H1 (cell line): ENCODE measurements around the gene SCAPER. TPM values are rescaled to one million over a fixed set of nuclear protein-coding genes. Genes with fewer than 3 reads are reported as not detected.
"Not testable (repeated sequence)": the region's sequence is repeated elsewhere in the genome, so short reads cannot be mapped to it uniquely, and the experiment has no call there.

ENCODE experiments used
- CTCF ChIA-PET: fragments of 300-600 bp; sonication (Branson Sonifier 250); formaldehyde crosslinking; loops from one replicate; lab custom pipeline; 2021; ENCODE audit not compliant: partially characterized antibody; lab: Charles Lee
- POLR2A ChIA-PET: fragments of 300-600 bp; sonication (Branson Sonifier 250); formaldehyde crosslinking; loops from one replicate; lab custom pipeline; 2021; ENCODE audit warnings: inconsistent platforms; ENCODE audit not compliant: partially characterized antibody; lab: Charles Lee
- DNase-seq, 2 experiments: peaks; one replicate each; pipeline versions ENCODE4 v3.0.0 to v3.0.0-alpha.2; 2010 to 2022; ENCODE audit warnings: low spot score in 2 of 2, low read depth in 1 of 2, mixed read lengths in 1 of 2
- FAIRE-seq: peaks from 2 replicates; lab custom pipeline; 2011; peaks lifted over from hg19 to GRCh38; lab: Jason Lieb, UNC
- H2AFZ ChIP-seq: 2 replicates; pipeline ENCODE4 v1.8.1; 2012; ENCODE audit warnings: low read length, inconsistent platforms
- H2AK5ac ChIP-seq: 2 replicates; pipeline ENCODE4 v1.6.1; 2013; ENCODE audit warnings: low read depth, low read length
- H2BK120ac ChIP-seq: replicated peaks from 2 replicates; pipeline ENCODE3; 2013; ENCODE audit warnings: low read depth, low read length, inconsistent platforms
- H2BK12ac ChIP-seq: 2 replicates; pipeline ENCODE4 v1.6.1; 2013; ENCODE audit warnings: low read depth, low read length
- H2BK15ac ChIP-seq: 2 replicates; pipeline ENCODE4 v1.6.1; 2013; ENCODE audit warnings: low read length
- H2BK20ac ChIP-seq: 2 replicates; pipeline ENCODE4 v1.6.1; 2013; ENCODE audit warnings: low read length
- H2BK5ac ChIP-seq: 2 replicates; pipeline ENCODE4 v1.6.1; 2013; ENCODE audit warnings: low read depth, low read length
- H3K14ac ChIP-seq: 2 replicates; pipeline ENCODE4 v1.6.1; 2013; ENCODE audit warnings: inconsistent platforms; ENCODE audit not compliant: insufficient read length
- H3K18ac ChIP-seq: 2 replicates; pipeline ENCODE4 v1.6.1; 2013; ENCODE audit warnings: low read length; ENCODE audit errors: extremely low read depth
- H3K23ac ChIP-seq: 2 replicates; pipeline ENCODE4 v1.6.1; 2013; ENCODE audit warnings: inconsistent platforms; ENCODE audit not compliant: insufficient read length
- H3K23me2 ChIP-seq: 2 replicates; pipeline ENCODE4 v1.6.1; 2013; ENCODE audit warnings: low read depth, low read length
- H3K27ac ChIP-seq: 2 replicates; pipeline ENCODE4 v1.6.1; 2011; ENCODE audit warnings: low read depth, low read length, inconsistent platforms
- H3K27me3 ChIP-seq, 4 experiments: replicated peaks in 1 of 4; 1 replicate in 1 of 4; 2 replicates in 3 of 4; pipeline versions ENCODE4 v1.6.1 to v1.8.1; 2011 to 2013; ENCODE audit warnings: low read length in 3 of 4, mild to moderate bottlenecking in 3 of 4, inconsistent platforms in 2 of 4, mixed read lengths in 2 of 4, moderate library complexity in 1 of 4; ENCODE audit not compliant: control insufficient read depth in 3 of 4, insufficient read depth in 3 of 4; ENCODE audit errors: extremely low read depth in 1 of 4
- H3K36me3 ChIP-seq, 4 experiments: 2 replicates each; pipeline versions ENCODE4 v1.6.1 to v1.8.1; 2011 to 2013; ENCODE audit warnings: mild to moderate bottlenecking in 4 of 4, low read length in 3 of 4, moderate library complexity in 2 of 4, control low read depth in 1 of 4, inconsistent platforms in 1 of 4; ENCODE audit not compliant: insufficient read depth in 4 of 4, control insufficient read depth in 2 of 4
- H3K4ac ChIP-seq: replicated peaks from 2 replicates; pipeline ENCODE3; 2013; ENCODE audit warnings: low read length, low read depth, mixed read lengths, inconsistent platforms; ENCODE audit not compliant: insufficient read length
- H3K4me1 ChIP-seq, 4 experiments: replicated peaks in 1 of 4; 1 replicate in 1 of 4; 2 replicates in 3 of 4; pipeline versions ENCODE4 v1.6.1 to v1.8.1; 2011 to 2013; ENCODE audit warnings: low read length in 3 of 4, inconsistent platforms in 2 of 4, mixed read lengths in 1 of 4; ENCODE audit not compliant: insufficient read depth in 4 of 4, control insufficient read depth in 3 of 4
- H3K4me2 ChIP-seq, 2 experiments: 2 replicates each; pipeline versions ENCODE4 v1.6.1 to v1.8.1; 2011 to 2013; ENCODE audit warnings: low read depth in 2 of 2, low read length in 2 of 2, control low read depth in 1 of 2, inconsistent platforms in 1 of 2, mild to moderate bottlenecking in 1 of 2; ENCODE audit not compliant: insufficient read depth in 1 of 2
- H3K4me3 ChIP-seq, 4 experiments: fragments of 200-600, 300-600 bp in 1 of 4; sonication (generic), shearing (Covaris generic), sonication (Bioruptor Twin) in 1 of 4; 2 replicates each; pipeline versions ENCODE4 v1.5.1 to v1.8.1; 2011 to 2016; ENCODE audit warnings: low read length in 4 of 4, low read depth in 3 of 4, control low read depth in 2 of 4, inconsistent platforms in 2 of 4, mild to moderate bottlenecking in 2 of 4, mixed read lengths in 1 of 4, moderate library complexity in 1 of 4; ENCODE audit not compliant: insufficient read depth in 2 of 4; ENCODE audit errors: extremely low read depth in 1 of 4
- H3K56ac ChIP-seq: replicated peaks from 2 replicates; pipeline ENCODE3; 2013; ENCODE audit warnings: low read depth, mild to moderate bottlenecking, mixed read lengths, low read length, inconsistent platforms; ENCODE audit not compliant: insufficient read length
- H3K79me1 ChIP-seq: 2 replicates; pipeline ENCODE4 v1.6.1; 2013; ENCODE audit warnings: low read depth, low read length, control low read depth
- H3K79me2 ChIP-seq, 2 experiments: 2 replicates each; pipeline versions ENCODE4 v1.6.1 to v1.8.1; 2012 to 2013; ENCODE audit warnings: low read length in 2 of 2, mild to moderate bottlenecking in 2 of 2, inconsistent platforms in 1 of 2; ENCODE audit not compliant: insufficient read depth in 2 of 2, control insufficient read depth in 1 of 2
- H3K9ac ChIP-seq, 4 experiments: replicated peaks in 1 of 4; 1 replicate in 1 of 4; 2 replicates in 3 of 4; pipeline versions ENCODE4 v1.6.1 to v1.8.1; 2011 to 2013; ENCODE audit warnings: low read depth in 3 of 4, low read length in 3 of 4, control low read depth in 2 of 4, mild to moderate bottlenecking in 2 of 4, moderate library complexity in 2 of 4, inconsistent platforms in 1 of 4; ENCODE audit errors: extremely low read depth in 1 of 4
- H3K9me3 ChIP-seq, 2 experiments: 2 replicates each; pipeline versions ENCODE4 v1.6.1 to v1.8.1; 2012 to 2013; ENCODE audit warnings: mild to moderate bottlenecking in 2 of 2, moderate library complexity in 2 of 2, control low read depth in 1 of 2, inconsistent platforms in 1 of 2, low read depth in 1 of 2, low read length in 1 of 2, mixed read lengths in 1 of 2; ENCODE audit not compliant: insufficient read depth in 2 of 2
- H4K20me1 ChIP-seq, 2 experiments: replicated peaks in 1 of 2; 2 replicates each; pipeline versions ENCODE3 to v1.8.1; 2011 to 2013; ENCODE audit warnings: inconsistent platforms in 2 of 2, low read length in 2 of 2, mild to moderate bottlenecking in 1 of 2; ENCODE audit not compliant: insufficient read depth in 2 of 2, control insufficient read depth in 1 of 2
- H4K5ac ChIP-seq: 2 replicates; pipeline ENCODE4 v1.6.1; 2013; ENCODE audit warnings: low read length, low read depth, mixed read lengths, inconsistent platforms; ENCODE audit not compliant: insufficient read length
- H4K8ac ChIP-seq: 2 replicates; pipeline ENCODE4 v1.8.0; 2013; ENCODE audit warnings: mild to moderate bottlenecking, moderate library complexity, low read length, inconsistent platforms; ENCODE audit not compliant: insufficient read depth; ENCODE audit errors: extremely low read depth
- H4K91ac ChIP-seq: replicated peaks from 2 replicates; pipeline ENCODE3; 2013; ENCODE audit warnings: low read length, mixed read lengths, inconsistent platforms; ENCODE audit not compliant: insufficient read length
- WGBS, 2 experiments: shearing (Covaris generic) in 1 of 2; methylation state at CpG; one replicate each; pipeline versions ENCODE4 v1.1.6 to v1.1.7; 2013 to 2015; ENCODE audit warnings: low lambda C conversion rate in 2 of 2, mixed read lengths in 2 of 2, inconsistent platforms in 1 of 2, low coverage in 1 of 2, missing lambda C conversion rate in 1 of 2; ENCODE audit not compliant: insufficient replicate concordance in 2 of 2, insufficient coverage in 1 of 2, insufficient read length in 1 of 2; ENCODE audit errors: extremely low coverage in 1 of 2, missing lambda C conversion rate in 1 of 2; 5-methylcytosine and 5-hydroxymethylcytosine counted together
- polyA plus RNA-seq, 7 experiments: library from polyadenylated mRNA; depleted of rRNA in 3 of 7; stranded (reverse) in 5 of 7; unstranded in 2 of 7; fragments of >200 nt in 5 of 7; fragments of 200-250 nt in 2 of 7; gene quantifications; 1 replicate in 5 of 7; 2 replicates in 1 of 7; 4 replicates in 1 of 7; pipeline versions ENCODE4 v1.2.1 to v1.2.3, GENCODE V29; 2011 to 2013; ENCODE audit warnings: missing spikeins in 2 of 7, mixed read lengths in 2 of 7
- total RNA-seq: library from RNA; stranded (reverse); fragmentation: NEBNext Ultra II Directional; extraction: Animal tissue kit (Norgen Biotek cat#: 25700); gene quantifications from 2 replicates; pipeline ENCODE4 v1.2.1, GENCODE V29; 2021

The SCAPER gene
- total and polyA plus RNA-seq, 2 of the 8 experiments (the other 6 are each of a cell fraction or from before 2014, with no cell fraction given), result 1.6 to 6.8 TPM

DNA sequence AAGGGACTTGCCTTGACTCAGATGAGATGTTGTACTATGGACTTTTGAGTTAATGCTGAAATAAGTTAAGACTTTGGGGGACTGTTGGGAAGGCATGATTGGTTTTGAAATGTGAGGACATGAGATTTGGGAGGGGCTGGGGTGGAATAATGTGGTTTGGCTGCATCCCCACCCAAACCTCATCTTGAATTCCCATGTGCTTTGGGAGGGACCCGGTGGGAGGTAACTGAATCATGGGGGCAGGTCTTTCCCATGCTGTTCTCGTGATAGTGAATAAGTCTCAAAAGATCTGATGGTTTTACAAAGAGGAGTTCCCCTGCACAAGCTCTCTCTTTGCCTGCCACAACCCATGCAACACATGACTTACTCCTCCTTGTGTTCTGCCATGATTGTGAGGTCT, 474.4 kb downstream of the SCAPER start:
- H3K4me2 ChIP-seq, H3K23me2 ChIP-seq, FAIRE-seq, H3K14ac ChIP-seq, CTCF ChIA-PET, H3K23ac ChIP-seq, H3K79me1 ChIP-seq, H2BK15ac ChIP-seq, H3K18ac ChIP-seq, H3K4me3 ChIP-seq, DNase-seq, H3K27ac ChIP-seq, H2AK5ac ChIP-seq, H2BK20ac ChIP-seq, H2BK5ac ChIP-seq, H3K4ac ChIP-seq, H2BK12ac ChIP-seq, H3K56ac ChIP-seq, H2AFZ ChIP-seq, POLR2A ChIA-PET, H3K4me1 ChIP-seq, H4K8ac ChIP-seq, H3K36me3 ChIP-seq, H2BK120ac ChIP-seq, H4K5ac ChIP-seq, H4K91ac ChIP-seq, H3K79me2 ChIP-seq, H4K20me1 ChIP-seq, H3K27me3 ChIP-seq, H3K9ac ChIP-seq: not testable (repeated sequence)
- H3K9me3 ChIP-seq, result peaks cover 6 to 15% of the 10 kb centered on the region in 2 experiments
- 84% methylated on average over 2 of the region's 2 CpGs; no CpG with 5 or more reads in 1 of the 2 experiments for WGBS, 2 experiments
